T47D (cell line): ENCODE measurements around the gene BPI.

Source experiments
- DNase-seq, 2 experiments: peaks; one replicate each; pipeline versions ENCODE4 v3.0.0 to v3.0.0-alpha.2; 2011 to 2012; ENCODE audit warnings: low read depth in 1 of 2, low spot score in 1 of 2
- JUND ChIP-seq: IDR thresholded peaks from 2 replicates; pipeline ENCODE4 v1.6.1; 2012; ENCODE audit warnings: low read depth
- in situ Hi-C: cut with HindIII; loops from 2 replicates; pipeline ENCODE4 v1.10.0; 2016; ENCODE audit warnings: low sequenced_read_pairs, low pct_unique_long_range_greater_than_20kb

Gene BPI

DNA sequence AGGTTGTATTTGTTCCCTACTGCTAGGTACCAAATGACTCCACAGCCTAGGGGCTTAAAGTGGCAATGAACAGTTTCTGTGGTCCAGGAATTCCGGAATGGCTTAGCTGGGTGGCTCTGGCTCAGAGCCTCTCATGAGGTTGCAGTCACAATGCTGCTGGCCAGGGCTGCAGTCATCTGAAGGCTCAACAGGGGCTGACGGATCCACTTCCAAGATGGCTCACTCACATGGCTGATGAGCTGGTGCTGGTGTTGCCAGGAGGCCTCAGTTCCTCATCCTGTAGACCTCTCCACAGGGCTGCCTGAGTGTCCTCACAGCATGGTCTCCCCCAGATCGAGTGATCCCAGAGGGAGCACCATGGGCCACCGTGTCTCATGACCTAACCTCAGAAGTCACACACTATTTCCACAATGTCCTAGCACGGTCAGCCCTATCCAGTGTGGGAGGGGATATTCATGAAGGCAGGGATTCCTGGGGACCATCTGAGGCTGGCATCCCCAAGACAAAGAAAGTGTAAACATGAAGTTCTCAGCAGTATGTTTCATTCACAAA lies 19.0 kb upstream of the BPI start:
- in situ Hi-C loops, result no loop called here
- no peak for DNase-seq
- TF ChIP-seq JUND, result no peak

DNA sequence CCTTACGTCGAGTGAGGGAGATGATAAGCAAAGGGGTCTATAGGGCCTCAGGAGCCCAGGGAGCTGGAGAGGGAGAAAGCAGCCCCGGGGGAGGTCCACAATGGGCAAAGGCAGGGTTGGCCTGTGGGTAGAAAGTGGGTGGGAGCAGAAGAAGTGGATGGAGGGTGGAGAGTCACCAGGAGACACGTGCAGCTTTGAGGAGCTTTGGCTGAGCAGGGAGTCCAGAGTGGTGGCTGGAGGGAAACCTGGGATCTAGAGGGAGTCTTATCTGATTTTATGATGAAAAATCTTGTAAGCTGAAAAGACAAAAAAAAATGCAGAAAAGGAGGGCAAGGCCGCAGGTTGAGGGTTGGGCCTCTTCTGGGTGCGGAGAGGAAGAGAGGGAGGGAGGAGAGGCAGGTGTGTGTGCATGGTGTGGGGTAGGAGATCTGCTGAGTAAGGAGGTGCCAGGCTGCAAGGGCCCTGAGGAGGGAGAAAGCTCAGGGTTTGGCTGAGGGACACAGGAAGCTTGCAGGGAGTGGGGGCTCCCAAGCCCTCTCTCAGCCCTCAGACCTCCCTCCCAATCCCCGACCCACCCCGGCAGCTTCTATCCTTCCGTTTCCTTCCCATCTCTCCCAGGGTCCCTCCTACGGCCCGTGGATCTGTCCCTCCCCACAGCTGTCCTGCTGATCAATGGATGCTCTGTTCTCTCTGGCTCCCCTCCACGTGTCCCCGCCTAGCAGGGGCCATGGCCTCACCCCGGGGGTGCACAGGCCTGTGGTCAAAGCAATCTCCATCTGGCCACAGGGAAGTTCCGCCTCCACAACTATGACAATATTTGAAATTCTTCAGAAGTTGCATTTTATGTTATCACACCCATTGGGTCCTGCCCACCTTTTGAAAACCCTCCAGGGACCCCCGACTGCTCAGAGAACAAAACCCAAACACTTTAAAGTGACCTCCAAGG lies 17.1 kb upstream of the BPI start:
- TF ChIP-seq JUND, result no peak
- in situ Hi-C loops, result no loop called here
- DNase-seq, result no peak

DNA sequence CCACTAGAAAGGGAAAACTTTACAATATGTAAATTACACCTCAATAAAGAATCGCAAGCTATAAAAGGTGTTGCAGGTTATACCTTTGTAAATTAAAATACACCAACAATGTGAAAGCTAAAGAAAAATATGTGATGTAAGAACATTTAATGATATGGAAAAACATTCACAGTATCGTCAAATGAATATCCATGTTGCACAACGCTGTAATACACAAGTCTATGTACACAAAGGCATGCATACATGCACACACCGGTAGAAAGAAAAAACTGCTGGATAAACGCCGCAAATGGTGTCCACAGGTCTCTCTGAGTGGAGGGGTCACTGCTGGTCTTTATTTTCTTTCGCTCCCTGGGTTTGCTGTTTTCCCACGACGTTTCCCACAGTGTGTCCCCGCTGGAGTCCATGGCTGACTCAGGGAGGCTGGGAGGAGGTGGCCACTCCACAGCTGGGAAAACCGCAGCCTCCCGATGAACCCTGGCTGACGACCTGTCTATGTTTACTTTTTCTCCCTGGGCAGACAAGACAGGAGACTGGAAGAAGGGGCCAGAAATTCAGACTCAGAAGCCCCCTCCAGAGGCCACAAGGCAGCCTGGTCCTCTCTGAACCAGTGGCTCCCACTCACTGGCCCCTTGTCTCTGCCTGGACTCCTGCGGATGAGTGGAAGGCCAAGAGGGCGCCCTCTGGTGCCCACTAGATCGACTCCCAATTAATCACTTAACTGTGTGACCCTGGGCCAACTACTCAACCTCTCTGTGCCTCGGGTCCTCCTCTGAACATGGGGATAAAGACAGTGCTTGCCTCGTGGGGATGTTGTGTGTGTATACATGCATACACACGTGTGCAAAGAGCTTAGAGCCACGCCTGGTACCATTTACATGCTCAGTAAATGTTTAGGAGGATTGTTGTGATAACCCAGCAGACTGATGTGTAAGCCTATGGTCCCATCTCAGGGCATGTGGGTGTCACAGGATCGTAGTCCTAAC lies 12.8 kb upstream of the BPI start:
- no peak for TF ChIP-seq JUND
- in situ Hi-C loops, result no loop called here
- DNase-seq, result peak in 1 of 2 experiments; percentile 54

GRCh38 chr20:38291966-38292365 lies 12.0 kb upstream of the BPI start:
- in situ Hi-C loops, result no loop called here
- TF ChIP-seq JUND, result no peak
- no peak for DNase-seq

DNA sequence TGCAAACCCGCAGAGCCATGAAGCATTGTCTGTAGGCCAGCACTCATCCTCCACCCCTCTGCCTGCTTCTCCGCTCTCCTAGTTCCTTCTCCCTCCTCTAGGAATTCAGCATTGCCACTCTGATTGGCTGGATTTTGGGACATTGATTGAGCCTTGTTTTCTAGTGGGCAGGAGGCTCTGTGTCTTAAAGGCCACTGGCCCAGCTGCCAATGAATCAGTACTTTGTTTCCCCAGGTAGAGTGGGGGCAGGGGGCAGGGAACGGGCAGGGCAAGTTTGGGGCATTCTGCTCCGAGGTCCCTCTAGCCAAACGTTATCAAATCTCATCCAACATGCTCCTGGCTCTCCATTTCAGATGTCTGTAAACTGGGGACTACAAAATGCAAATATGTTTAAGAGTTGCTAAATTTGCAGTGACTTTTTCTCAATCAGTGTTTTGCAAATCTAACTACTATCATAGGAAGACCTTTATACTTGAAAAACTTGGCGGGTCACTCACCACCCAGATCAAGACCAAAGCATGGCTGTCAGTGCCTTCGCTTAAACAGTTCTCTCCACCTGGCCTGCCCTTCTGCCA lies 10.4 kb upstream of the BPI start:
- DNase-seq, result peak in 1 of 2 experiments; percentile 56
- TF ChIP-seq JUND, result no peak
- in situ Hi-C loops, result no loop called here

GRCh38 chr20:38294076-38294591 lies 9.8 kb upstream of the BPI start:
- no peak for TF ChIP-seq JUND
- DNase-seq, result no peak
- in situ Hi-C loops, result no loop called here

DNA sequence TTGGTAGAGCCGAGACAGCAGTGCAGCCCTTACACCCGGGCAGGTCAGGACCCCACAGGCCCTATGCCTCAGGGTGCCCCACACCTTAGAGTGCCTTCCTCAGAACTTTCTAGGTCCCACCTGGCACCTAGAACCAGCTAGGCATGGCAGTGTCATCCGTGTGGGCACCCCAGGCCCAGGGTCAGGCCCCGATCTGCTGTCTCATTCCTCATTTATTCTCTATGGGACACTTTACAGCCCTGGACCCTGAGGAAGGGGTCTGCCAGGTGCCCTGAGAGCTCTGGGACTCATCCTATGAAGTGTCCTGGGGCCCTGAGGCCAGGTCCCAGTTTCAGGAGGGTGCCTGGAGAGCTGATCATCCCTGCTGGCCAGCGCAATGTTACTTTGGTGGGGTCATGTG lies 8.1 kb upstream of the BPI start:
- in situ Hi-C loops, result no loop called here
- DNase-seq, result no peak
- no peak for TF ChIP-seq JUND

DNA sequence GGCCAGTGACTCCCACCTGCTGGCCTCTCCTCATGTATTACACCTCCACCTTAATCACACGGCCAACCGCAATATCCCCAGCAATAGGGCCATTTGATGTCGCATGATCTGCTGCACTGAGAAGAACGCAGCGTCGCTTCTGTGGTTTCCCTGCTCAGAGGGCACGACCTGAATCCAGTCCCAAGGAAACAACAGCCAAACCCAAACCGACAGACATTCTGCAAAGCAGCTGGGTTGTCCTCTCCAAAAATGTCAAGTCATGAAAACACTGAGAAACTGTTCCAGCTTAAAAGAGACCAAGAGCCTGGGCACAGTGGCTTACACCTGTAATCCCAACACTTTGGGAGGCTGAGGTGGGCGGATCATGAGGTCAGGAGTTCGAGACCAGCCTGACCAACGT lies 7.5 kb upstream of the BPI start:
- in situ Hi-C loops, result no loop called here
- no peak for TF ChIP-seq JUND
- DNase-seq, result no peak

GRCh38 chr20:38297916-38298674 lies 5.9 kb upstream of the BPI start:
- no peak for TF ChIP-seq JUND
- in situ Hi-C loops, result no loop called here
- no peak for DNase-seq

DNA sequence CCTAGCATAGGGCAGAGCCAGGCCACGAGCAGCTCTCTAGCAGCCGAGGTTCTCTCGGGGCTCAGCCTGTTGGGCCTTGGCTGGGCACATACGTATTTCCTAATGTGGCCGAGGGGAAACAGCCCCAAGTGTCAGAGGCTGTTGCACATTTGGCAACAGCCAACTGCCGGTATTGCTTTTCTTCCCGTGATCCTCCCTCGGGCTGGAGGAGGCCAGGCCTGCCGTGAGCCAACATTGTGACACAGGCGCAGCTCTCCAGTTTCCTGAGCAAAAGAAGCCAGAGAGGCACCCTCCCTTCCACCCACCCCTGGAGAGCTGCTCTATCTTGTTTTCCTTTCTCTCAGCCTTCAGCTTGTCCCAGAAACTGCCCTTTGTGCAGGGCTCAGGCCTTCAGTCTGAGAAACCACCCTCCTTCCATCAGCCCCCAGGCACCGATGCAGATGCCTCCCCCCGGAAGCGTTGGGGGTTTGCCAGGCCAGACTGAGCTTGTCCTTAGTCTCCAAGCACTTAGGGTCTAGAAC lies 5.1 kb upstream of the BPI start:
- in situ Hi-C loops, result no loop called here
- peak in 1 of 2 experiments; percentile 19 for DNase-seq
- no peak for TF ChIP-seq JUND

DNA sequence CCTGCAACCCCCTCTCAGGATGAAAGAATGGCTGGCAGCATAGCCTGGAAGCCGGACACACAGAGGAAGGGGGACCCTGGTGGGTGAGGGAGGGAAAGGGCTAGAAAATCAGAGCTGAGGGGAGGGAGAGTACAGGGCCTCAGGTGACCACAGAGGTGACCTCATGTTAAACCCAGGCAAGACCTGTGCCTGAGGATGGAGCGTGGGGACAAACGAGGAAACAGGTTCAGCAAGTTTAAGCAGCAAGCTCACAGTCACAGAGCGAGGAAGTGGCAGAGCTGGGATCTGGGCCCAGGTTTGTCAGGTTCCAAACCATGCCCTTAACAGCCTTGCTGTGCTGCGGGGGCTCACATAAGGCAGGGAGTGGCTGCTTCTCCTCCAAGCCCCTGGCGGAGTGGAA lies 4.0 kb upstream of the BPI start:
- in situ Hi-C loops, result no loop called here
- peak; percentile 69 to 94 for DNase-seq
- no peak for TF ChIP-seq JUND
